ENCODE data around the gene AGPAT3.
"Not testable (repeated sequence)": the region's sequence is repeated elsewhere in the genome, so short reads cannot be mapped to it uniquely, and the experiment has no call there.

Gene AGPAT3

DNA sequence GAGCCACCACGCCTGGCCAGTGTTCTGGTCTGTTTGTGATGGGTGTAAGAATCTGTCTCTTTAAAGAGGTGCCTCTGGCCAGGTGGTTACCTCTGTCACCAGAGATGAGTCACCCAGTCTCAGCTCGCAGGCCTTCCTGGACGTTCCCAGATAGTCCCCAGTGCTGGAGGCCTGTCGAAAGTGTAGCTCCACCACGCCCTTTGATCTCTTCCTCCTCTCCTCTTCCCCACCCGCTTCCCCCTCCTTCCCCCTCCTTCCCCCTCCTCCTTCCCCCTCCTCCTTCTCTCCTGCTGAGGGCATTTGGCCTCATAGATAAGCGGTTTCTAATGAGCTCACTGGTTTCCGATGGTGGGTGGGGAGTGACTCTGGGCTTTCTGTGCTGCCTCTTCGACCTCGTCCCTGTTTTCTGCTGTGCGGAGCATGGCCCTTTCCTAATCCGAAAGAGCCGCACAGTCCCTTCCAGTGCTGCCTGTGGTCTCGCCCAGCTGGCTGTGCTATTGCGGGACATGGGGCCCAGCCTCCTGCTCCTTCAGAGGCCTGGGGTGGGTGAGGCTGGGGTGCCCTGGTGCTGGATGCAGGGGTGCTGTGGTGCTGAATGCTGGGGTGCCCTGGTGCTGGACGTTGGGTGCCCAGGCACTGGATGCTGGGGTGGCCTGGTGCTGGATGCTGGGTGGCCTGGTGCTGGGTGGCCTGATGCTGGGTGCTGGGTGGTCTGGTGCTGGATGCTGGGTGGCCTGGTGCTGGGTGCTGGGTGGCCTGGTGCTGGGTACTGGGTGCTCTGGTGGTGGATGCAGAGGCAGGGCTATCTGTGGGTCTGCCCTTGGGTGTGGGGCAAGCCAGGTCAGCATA is 19.2 kb downstream of the AGPAT3 start:
- DNase-seq (ENCODE audit: low spot score): peak; percentile 94

DNA sequence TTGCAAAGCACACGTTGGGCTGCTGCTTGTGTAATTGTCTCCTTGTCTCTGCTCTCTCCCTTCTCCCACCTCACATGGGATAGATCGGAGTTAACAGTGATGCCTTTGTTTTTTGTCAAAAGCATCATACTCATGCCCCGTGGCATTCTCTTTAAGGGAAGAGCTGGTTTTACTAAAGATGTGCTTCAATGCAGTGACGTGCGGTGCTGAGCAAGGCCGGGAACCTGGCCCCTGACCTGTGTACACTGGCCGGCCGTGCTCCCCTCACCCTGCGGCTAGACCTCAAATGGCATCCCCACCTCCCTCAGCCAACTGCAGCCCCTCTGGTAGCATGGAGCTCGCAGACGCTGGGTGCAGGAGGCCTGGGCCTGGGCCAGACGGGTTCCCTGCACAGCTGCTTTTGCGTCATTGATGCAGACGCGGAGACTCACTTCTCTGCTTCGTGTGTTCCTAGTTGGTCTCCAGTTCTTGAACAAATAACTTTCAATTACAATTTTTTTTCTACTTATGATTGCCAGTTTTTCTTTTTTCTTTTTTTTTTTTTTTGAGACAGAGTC is 19.9 kb downstream of the AGPAT3 start:
- DNase-seq (ENCODE audit: low spot score): peak; percentile 72

DNA sequence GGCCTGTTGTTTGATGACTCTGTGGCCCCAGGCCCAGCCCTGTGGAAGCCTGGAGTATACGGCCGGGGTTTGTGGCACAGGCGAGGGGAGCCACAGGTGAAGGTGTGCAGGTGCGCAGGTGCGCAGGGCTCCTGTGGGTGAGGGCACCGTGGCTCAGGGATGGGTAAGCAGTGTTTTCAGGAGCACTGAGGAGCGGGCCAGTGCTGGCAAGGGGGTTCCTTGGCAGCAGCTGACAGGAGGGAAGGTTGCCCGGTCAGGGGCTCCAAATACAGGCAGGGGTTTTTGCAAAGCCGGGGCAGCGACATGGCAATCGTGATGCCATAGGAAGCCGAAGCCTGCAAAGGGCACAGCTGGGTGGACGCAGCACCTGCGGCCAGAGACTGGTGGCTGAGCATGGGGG is 20.7 kb downstream of the AGPAT3 start:
- DNase-seq (ENCODE audit: low spot score): no peak

DNA sequence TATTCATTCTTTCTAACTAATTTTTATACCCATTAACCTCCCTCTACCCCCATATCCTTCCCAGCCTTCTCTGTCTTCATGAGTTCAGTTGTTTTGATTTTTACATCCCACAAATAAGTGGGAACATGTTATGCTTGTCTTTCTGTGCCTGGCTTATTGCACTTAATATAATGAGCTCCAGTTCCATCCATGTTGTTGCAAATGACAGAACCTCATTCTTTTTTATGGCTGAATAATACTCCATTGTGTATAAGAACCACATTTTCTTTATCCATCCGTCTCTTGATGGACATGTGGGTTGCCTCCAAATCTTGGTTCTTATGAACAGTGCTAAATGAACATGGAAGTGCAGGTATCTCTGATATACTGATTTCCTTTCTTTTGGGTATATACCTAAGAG is 21.5 kb downstream of the AGPAT3 start:
- no peak for DNase-seq (ENCODE audit: low spot score)

DNA sequence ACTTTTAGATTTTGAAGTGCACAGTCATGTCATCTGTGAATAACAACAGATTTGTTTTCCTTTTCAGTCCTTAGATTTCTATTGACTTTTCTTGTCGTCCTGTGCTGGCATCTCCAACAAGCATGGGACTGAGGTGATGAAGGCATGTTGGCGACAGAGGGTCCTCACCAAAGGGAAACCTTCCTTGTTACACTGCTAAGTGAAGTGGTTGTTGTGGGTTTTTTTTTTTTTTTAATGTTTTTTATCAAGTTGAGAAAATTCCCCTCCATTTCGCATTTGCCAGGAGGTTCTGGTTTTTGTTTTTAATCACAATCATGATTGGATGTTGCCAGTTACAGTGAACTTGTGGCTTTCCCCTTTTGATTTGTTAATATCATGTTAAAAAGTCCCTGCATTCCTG is 24.0 kb downstream of the AGPAT3 start:
- no peak for DNase-seq (ENCODE audit: low spot score)

DNA sequence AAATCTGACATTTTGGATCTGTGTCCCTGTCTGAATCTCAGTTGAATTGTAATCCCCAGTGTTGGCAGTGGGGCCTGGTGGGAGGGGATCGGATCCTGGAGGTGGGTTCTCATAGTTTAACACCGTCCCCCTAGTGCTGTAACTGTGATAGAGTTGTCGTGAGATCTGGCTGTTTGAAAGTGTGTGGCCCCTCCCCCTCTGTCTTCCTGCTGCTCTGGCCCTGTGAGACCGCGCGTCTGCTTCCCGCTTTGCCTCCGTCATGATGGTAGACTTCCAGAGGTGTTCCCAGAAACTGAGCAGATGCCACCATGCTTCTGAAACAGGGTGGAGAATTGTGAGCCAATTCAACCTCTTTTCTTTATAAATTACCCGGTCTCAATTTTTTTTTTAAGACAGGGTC is 25.0 kb downstream of the AGPAT3 start:
- no peak for DNase-seq (ENCODE audit: low spot score)

DNA sequence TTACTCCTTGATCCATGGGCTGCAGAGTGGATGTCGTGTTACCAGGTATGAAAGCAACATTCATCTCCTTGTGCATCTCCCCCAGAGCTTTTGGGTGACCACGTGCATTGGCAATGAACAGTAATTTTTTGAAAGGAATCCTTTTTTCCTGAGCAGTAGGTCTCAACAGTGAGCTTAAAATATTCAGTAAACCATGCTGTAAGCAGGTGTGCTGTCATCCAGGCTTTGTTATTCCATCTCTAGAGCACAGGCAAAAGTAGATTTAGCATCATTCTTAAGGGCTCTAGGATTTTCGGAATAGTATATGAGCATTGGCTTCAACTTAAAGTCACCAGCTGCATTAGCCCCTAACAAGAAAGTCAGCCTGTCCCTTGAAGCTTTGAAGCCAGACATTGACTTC is 27.3 kb downstream of the AGPAT3 start:
- no peak for DNase-seq (ENCODE audit: low spot score)

- no peak for DNase-seq (ENCODE audit: low spot score)
Measured at GRCh38 chr21:43892984-43893535, 28.0 kb downstream of the AGPAT3 start.

DNA sequence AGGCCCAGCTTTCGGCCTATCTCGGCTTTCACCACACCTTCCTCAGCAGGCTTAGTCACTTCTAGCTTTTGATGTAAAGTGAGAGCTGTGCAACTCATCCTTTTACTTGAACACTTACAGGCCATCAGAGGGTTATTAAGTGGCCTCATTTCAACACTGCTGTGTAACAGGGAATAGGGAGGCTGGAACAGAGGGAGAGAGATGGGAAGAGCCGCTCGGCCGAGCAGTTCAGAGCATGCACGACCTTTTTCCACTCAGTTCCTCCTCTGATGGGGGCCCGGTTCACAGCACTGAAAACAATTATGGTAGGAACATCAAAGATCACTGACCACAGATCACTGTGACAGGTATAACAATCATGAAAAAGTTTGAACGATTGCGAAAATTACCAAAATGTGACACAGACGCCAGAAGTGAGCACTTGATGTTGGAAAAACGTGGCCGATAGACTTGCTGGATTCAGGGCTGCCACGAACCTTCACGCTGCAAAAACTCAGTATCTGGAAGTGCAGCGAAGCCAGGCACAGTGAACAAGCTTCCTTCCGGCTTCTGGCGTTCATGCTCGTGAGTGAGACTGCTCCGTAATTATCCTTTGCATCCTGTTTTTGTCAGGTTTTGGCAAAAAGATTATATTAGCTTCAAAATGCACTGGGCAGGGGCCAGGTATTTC is 28.6 kb downstream of the AGPAT3 start:
- DNase-seq (ENCODE audit: low spot score): peak; percentile 59

DNA sequence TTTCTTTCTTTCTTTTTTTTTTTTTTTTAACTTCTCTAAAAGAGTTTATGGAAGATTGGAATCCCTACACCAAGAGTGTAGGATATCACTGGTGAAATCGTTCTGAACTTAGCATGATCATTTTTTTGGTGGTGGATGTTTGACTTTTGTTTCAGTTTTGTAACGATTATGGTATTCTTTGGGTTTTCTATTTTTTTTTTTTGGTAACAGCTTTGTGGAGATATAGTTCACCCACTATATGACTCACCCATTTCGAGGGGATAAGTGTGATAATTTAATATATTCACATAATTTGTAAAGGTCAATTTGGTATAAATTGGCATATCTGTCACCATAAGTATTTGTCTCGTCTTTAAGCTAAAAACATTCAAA is 29.2 kb downstream of the AGPAT3 start:
- DNase-seq (ENCODE audit: low spot score): no peak

DNA sequence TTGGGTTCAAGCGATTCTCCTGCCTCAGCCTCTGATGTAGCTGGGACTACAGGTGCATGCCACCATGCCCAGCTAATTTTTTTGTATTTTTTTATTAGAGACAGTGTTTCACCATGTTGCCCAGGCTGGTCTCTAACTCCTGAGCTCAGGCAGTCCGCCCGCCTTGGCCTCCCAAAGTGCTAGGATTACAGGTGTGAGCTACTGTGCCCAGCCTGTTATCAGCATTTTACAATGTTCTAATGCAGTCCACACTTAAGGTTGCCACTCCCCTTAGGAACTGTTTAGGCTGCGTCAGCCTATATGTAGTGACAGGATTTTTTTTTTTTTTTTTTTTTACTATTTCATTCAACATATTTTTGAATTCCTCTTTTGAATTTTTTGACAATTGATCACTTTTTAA is 30.2 kb downstream of the AGPAT3 start:
- DNase-seq (ENCODE audit: low spot score): no peak

- not testable (repeated sequence) for DNase-seq (ENCODE audit: low spot score)
Measured at GRCh38 chr21:43896696-43897299, 31.8 kb downstream of the AGPAT3 start.

DNA sequence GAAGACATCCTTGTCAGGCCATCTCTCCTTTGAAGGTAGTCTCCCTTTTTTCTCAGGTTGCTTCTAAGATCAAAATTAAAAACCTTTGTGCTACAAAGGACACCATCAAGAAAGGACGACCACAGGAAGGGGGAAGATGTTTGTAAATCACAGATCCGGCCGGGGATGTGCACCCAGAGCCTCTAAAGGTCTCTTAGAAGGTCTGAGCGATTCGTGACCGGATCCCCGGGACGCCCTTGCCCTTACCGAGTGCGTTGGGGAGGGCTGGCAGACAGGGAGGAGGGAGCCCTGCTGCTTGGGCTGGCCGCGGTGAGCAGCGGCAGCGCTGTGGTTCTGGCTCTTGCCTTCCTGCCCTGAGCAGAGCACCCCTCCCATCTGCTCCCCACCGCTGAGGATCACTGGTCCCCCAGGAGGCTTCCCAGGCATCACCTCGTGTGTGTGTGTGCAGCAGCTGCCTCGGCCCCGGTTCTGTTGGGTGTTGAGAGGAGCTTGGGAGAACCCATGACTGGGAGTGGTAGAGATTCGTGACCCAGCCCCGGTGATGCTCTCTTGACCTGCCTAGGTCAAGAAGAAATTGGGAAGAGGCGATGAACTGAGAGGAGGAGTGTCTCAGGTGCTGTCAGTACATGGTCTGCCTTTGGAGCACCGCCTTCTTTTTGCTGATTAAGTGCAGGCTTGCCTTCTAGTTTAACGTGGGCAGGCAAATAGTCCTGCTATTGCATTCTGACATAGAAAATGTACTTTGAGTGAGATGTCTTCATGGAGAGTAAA is 34.5 kb downstream of the AGPAT3 start:
- DNase-seq (ENCODE audit: low spot score): no peak

- no peak for DNase-seq (ENCODE audit: low spot score)
Measured at GRCh38 chr21:43900078-43900385, 35.0 kb downstream of the AGPAT3 start.

- DNase-seq (ENCODE audit: low spot score): no peak
Measured at GRCh38 chr21:43900690-43901089, 35.7 kb downstream of the AGPAT3 start.

GRCh38 chr21:43902441-43902840 is 37.4 kb downstream of the AGPAT3 start:
- DNase-seq (ENCODE audit: low spot score): peak; percentile 92

DNA sequence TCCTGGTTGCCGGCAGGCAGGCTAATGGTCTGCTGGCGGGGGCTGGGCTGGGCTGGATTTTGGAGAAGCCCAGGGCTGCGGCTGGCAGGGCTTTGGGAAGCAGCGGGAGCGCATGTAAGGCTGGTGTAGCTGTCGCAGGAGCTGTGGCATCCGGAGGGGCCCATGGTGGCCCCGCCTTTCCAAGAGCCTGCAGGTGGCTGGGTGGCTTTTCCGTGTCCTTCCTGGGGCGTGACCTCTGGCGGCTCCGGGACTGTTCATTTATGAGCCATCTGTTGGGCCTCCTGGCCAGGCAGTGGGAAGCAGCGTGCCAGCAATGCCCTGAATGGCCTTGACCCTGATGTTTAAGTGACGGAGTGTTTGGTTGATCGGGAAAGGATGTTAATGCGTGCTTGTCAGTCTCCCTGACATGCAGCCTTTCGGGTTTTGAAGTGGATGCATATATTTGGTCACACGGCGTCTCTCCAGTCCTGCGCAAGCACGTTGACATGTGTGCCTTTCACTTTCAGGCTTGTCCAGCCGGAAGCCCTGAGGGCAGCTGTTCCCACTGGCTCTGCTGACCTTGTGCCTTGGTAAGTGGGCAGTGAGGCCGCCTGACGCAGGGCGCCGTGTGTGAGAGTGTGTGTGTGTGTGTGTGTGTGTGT is 38.5 kb downstream of the AGPAT3 start:
- DNase-seq (ENCODE audit: low spot score): no peak

- DNase-seq (ENCODE audit: low spot score): no peak
Measured at GRCh38 chr21:43904331-43904781, 39.3 kb downstream of the AGPAT3 start.

DNA sequence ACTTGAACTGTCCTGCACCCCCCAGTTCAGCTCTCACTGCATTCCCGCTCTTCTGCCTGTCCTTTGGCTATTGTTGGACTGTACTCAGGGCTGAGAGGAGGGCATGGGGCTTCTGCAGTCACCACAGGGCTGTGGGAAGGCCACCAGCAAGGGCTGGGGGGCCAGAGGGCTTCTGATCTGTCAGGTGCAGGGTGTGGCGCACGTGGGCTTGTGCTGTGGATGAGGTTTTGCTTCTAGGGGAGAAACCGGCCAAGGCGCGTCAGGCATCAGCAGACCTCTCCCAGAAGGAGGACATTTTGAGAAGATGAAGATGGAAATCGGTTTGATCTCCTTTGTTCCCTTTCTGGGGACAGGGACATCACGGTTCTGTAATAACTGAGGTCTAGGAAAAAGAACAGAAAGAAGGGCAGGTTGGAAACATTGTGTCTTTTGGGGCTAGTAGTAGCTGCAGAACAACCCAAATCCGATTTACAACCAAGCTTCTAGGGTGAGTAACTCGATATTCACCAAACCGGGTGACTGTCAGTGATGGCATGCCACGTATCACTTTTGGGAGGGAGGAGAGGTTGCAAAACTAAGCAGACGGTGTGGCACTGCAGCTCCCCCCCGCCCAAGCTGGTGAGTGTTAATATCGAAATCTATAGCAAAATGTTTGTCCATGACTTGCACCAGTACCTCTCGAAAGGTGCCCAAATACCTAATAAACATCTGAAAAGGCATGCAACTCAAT is 40.9 kb downstream of the AGPAT3 start:
- no peak for DNase-seq (ENCODE audit: low spot score)

- no peak for DNase-seq (ENCODE audit: low spot score)
Measured at GRCh38 chr21:43906585-43907370, 41.8 kb downstream of the AGPAT3 start.

All from hematopoietic multipotent progenitor cell treated with erythropoietin and hydrocortisone succinate and interleukin-3 and kit ligand, for 17 days (in vitro differentiated cells).